GM12878 (cell line): ENCODE results near the gene ASTN1. TPM values are rescaled to one million over a fixed set of nuclear protein-coding genes. Genes with fewer than 3 reads are reported as not detected.

Experiments used
- ATAC-seq: fragments of 200-7000 bp; cut with Tn5 transposase; 3 replicates; pipeline ENCODE4 v1.9.1; 2020; ENCODE audit warnings: mild to moderate bottlenecking, moderate library complexity
- BruUV-seq: library from RNA; stranded (reverse); fragments of 400-500 nt; replicated peaks from 2 replicates; lab custom pipeline; 2021; lab: Mats Ljungman, UMichigan
- CTCF ChIA-PET: fragments of 300-600 bp; sonication (Branson Sonifier 250); formaldehyde crosslinking; extraction: SDS; loops from one replicate; lab custom pipeline; 2021; ENCODE audit warnings: inconsistent platforms; lab: Yijun Ruan, JAX
- POLR2A ChIA-PET: fragments of 350-600 bp; formaldehyde crosslinking; extraction: SDS; loops from one replicate; lab custom pipeline; 2021; ENCODE audit warnings: inconsistent platforms; lab: Charles Lee
- RAD21 ChIA-PET: fragments of 300-600 bp; sonication (Branson Sonifier 250); formaldehyde crosslinking; loops from one replicate; lab custom pipeline; 2023; ENCODE audit warnings: antibody characterized with exemption; ENCODE audit not compliant: unreplicated experiment; lab: Charles Lee
- SMC1A ChIA-PET: fragments of 300-600 bp; sonication (Branson Sonifier 250); formaldehyde crosslinking; loops from one replicate; lab custom pipeline; 2023; ENCODE audit not compliant: unreplicated experiment, uncharacterized antibody; lab: Charles Lee
- DNase-seq: peaks from one replicate; pipeline ENCODE4 v3.0.0-alpha.2; 2011; ENCODE audit warnings: low read depth, low spot score
- FAIRE-seq: peaks from 3 replicates; lab custom pipeline; 2011; peaks lifted over from hg19 to GRCh38; lab: Jason Lieb, UNC
- H2AFZ ChIP-seq: 2 replicates; pipeline ENCODE4 v1.6.0; 2011; ENCODE audit warnings: low read depth, low read length, control low read depth; ENCODE audit not compliant: control insufficient read depth
- H3K27ac ChIP-seq: 2 replicates; pipeline ENCODE4 v1.5.1; 2011; ENCODE audit warnings: control low read depth; ENCODE audit not compliant: control insufficient read depth, insufficient read depth
- H3K27me3 ChIP-seq, 2 experiments: replicated peaks in 1 of 2; 2 replicates each; pipeline versions ENCODE4 v1.6.0 to v1.6.1; 2011; ENCODE audit warnings: low read length in 1 of 2; ENCODE audit not compliant: control insufficient read depth in 2 of 2, insufficient read depth in 2 of 2
- H3K36me3 ChIP-seq, 2 experiments: 2 replicates each; pipeline ENCODE4 v1.5.1; 2011; ENCODE audit warnings: low read length in 1 of 2; ENCODE audit not compliant: control insufficient read depth in 2 of 2, insufficient read depth in 2 of 2
- H3K4me1 ChIP-seq: 2 replicates; pipeline ENCODE4 v1.6.1; 2011; ENCODE audit warnings: mild to moderate bottlenecking, low read length, moderate library complexity, mixed read lengths; ENCODE audit not compliant: control insufficient read depth, insufficient read depth
- H3K4me2 ChIP-seq: 2 replicates; pipeline ENCODE4 v1.6.0; 2011; ENCODE audit warnings: control low read depth; ENCODE audit not compliant: control insufficient read depth, insufficient read depth
- H3K4me3 ChIP-seq: fragments of 200-600 bp; sonication (generic); 2 replicates; pipeline ENCODE4 v1.5.1; 2016
- H3K79me2 ChIP-seq: 2 replicates; pipeline ENCODE4 v1.6.0; 2011; ENCODE audit warnings: low read length; ENCODE audit not compliant: control insufficient read depth, insufficient read depth
- H3K9ac ChIP-seq: 2 replicates; pipeline ENCODE4 v1.8.0; 2011; ENCODE audit warnings: low read length, control low read depth, mixed read lengths; ENCODE audit not compliant: control insufficient read depth, insufficient read depth
- H3K9me3 ChIP-seq: replicated peaks from 3 replicates; pipeline ENCODE4 v1.5.1; 2011; ENCODE audit warnings: mild to moderate bottlenecking, low read length; ENCODE audit not compliant: control insufficient read depth, insufficient read depth
- H4K20me1 ChIP-seq: 2 replicates; pipeline ENCODE4 v1.6.0; 2011; ENCODE audit not compliant: control insufficient read depth, insufficient read depth
- DPF2 ChIP-seq: fragments of 450-650 bp; IDR thresholded peaks from 2 replicates; pipeline ENCODE4 v1.6.1; 2017; ENCODE audit warnings: mild to moderate bottlenecking
- E2F4 ChIP-seq: IDR thresholded peaks from 2 replicates; pipeline ENCODE4 v1.6.1; 2012; ENCODE audit warnings: low read depth, low read length, improper control_type of control experiment
- EZH2 ChIP-seq: IDR thresholded peaks from 2 replicates; pipeline ENCODE4 v1.6.1; 2012; ENCODE audit warnings: low read depth, mild to moderate bottlenecking, control low read depth, inconsistent platforms, low read length, borderline replicate concordance; ENCODE audit not compliant: control insufficient read depth
- FOS ChIP-seq: IDR thresholded peaks from 3 replicates; pipeline ENCODE4 v1.6.1; 2011; ENCODE audit warnings: borderline replicate concordance; ENCODE audit not compliant: insufficient read length; ENCODE audit errors: extremely low read depth
- IKZF1 ChIP-seq: fragments of 450-650 bp; conservative IDR thresholded peaks from 2 replicates; pipeline ENCODE4 v1.6.1; 2017; ENCODE audit warnings: antibody characterized with exemption, mild to moderate bottlenecking
- NFYA ChIP-seq: IDR thresholded peaks from 2 replicates; pipeline ENCODE4 v1.6.1; 2011; ENCODE audit warnings: low read depth, mild to moderate bottlenecking, low read length, improper control_type of control experiment, borderline replicate concordance
- PRDM15 ChIP-seq: fragments of 450-650 bp; formaldehyde crosslinking; IDR thresholded peaks from 2 replicates; pipeline ENCODE4 v1.4.0; 2020; ENCODE audit warnings: mild to moderate bottlenecking, moderate library complexity
- WGBS: methylation state at CpG from one replicate; pipeline ENCODE4 v1.1.6; 2016; ENCODE audit warnings: low lambda C conversion rate; ENCODE audit not compliant: insufficient replicate concordance, insufficient coverage; ENCODE audit errors: missing lambda C conversion rate; 5-methylcytosine and 5-hydroxymethylcytosine counted together
- in situ Hi-C: fragments of 300-500 bp; cut with MboI; formaldehyde crosslinking; loops from 9 replicates; pipeline ENCODE4 v1.14.3; 2018; ENCODE audit warnings: mixed read lengths
- intact Hi-C: fragments of 100-400 bp; cut with micrococcal nuclease; formaldehyde crosslinking; loops from one replicate; pipeline ENCODE4 v1.14.2; 2022; ENCODE audit not compliant: unreplicated experiment
- polyA plus RNA-seq, 11 experiments: library from polyadenylated mRNA; depleted of rRNA in 4 of 11; unstranded in 6 of 11; stranded (reverse) in 5 of 11; fragments of >200 nt; fragmentation: Nextera tagmentation in 4 of 11; fragmentation: Illumina TruSeq in 1 of 11; extraction: Ambion mirVana in 4 of 11; extraction: Trizol in 1 of 11; gene quantifications; 1 replicate in 1 of 11; 2 replicates in 10 of 11; pipeline versions ENCODE4 v1.2.1 to v1.2.3, GENCODE V29; 2011 to 2016; ENCODE audit warnings: inconsistent platforms in 2 of 11, missing spikeins in 2 of 11, low read depth in 1 of 11
- total RNA-seq, 4 experiments: library from RNA; depleted of rRNA in 3 of 4; stranded (reverse); fragments of >200 nt in 3 of 4; fragmentation: Illumina TruSeq in 1 of 4; extraction: Trizol in 1 of 4; gene quantifications; 2 replicates each; pipeline versions ENCODE4 v1.2.1 to v1.2.3, GENCODE V29; 2013 to 2021

Gene ASTN1
- total and polyA plus RNA-seq, 10 of the 15 experiments (the other 5 are each of a cell fraction or from before 2014, with no cell fraction given) = 0.04 TPM; not detected in 9

GRCh38 chr1:176884911-176885310 is 279.6 kb downstream of the ASTN1 start:
- no peaks in the 10 kb centered on the region for H3K4me1 ChIP-seq
- no peak overlapping the region for H3K9ac ChIP-seq
- in situ Hi-C loops (loop anchor here (5.0 to 10.0 kb wide), 2 partner anchors 328 to 510 kb away; no protein-coding TSS in a partner anchor), intact Hi-C loops (loop anchor here (5.0 kb wide), 1 partner anchor 193 kb away; no protein-coding TSS in a partner anchor)
- BruUV-seq = no TSS peak
- no peaks in the 10 kb centered on the region for H3K79me2 ChIP-seq
- H3K4me3 ChIP-seq = no peak overlapping the region
- FAIRE-seq (no peak), ATAC-seq (no peak), DNase-seq (no peak)
- no peaks in the 10 kb centered on the region for H3K9me3 ChIP-seq
- no peaks in the 10 kb centered on the region for H3K36me3 ChIP-seq
- CTCF ChIA-PET = interaction anchor here (1.3 kb wide), 1 partner anchor 325 kb away, joined by 3 read pairs; no protein-coding TSS in a partner anchor
- POLR2A ChIA-PET = no interaction called here
- RAD21 ChIA-PET = no interaction called here
- TF ChIP-seq E2F4 = no peak
- TF ChIP-seq DPF2 = no peak
- no peak for TF ChIP-seq IKZF1
- no peak for TF ChIP-seq EZH2
- no peak for TF ChIP-seq NFYA
- no peak for TF ChIP-seq PRDM15 (CRISPR knock-in tag)
- TF ChIP-seq FOS = no peak
- H3K27me3 ChIP-seq = peaks cover 3 to 4% of the 10 kb centered on the region in 2 experiments; a peak in 2 of 4 replicates
- H2AFZ ChIP-seq = no peak overlapping the region
- 91% methylated on average over 1 of the region's 1 CpG for WGBS
- H3K4me2 ChIP-seq = no peak overlapping the region
- H4K20me1 ChIP-seq = no peaks in the 10 kb centered on the region
- H3K27ac ChIP-seq = no peak overlapping the region
- SMC1A ChIA-PET = no interaction called here
